Measurements from ENCODE around the gene MAOB.

GRCh38 chrX:43718956-43719355, 163.3 kb downstream of the MAOB start:
- no peak for TF ChIP-seq MAX (CRISPR knock-in tag; IDR thresholded peaks at IDR 0.05)
- TF ChIP-seq CTCF (IDR thresholded peaks at IDR 0.05) = no peak
- no peak for TF ChIP-seq RELA (CRISPR knock-in tag; IDR thresholded peaks at IDR 0.05; ENCODE audit: borderline replicate concordance)
- no peak for TF ChIP-seq NFATC4 (CRISPR knock-in tag; IDR thresholded peaks at IDR 0.05)
- TF ChIP-seq ZMAT4 (CRISPR knock-in tag; IDR thresholded peaks at IDR 0.05) = no peak
- TF ChIP-seq E2F5 (CRISPR knock-in tag; IDR thresholded peaks at IDR 0.05) = no peak
- no peak for TF ChIP-seq ZBTB43 (CRISPR knock-in tag; IDR thresholded peaks at IDR 0.05)
- TF ChIP-seq ZNF121 (CRISPR knock-in tag; IDR thresholded peaks at IDR 0.05) = no peak
- TF ChIP-seq SP1 (CRISPR knock-in tag; conservative IDR thresholded peaks at IDR 0.05) = no peak
- TF ChIP-seq CREB1 (CRISPR knock-in tag; IDR thresholded peaks at IDR 0.05) = no peak
- TF ChIP-seq FOXK1 (CRISPR knock-in tag; IDR thresholded peaks at IDR 0.05) = no peak
